Parathyroid adenoma (tissue), 2 donors: Measurements from ENCODE around the gene DPYD.

Source experiments
- H2AFZ ChIP-seq: fragments of 300-600 bp; sonication (generic); one replicate; pipeline ENCODE4 v1.7.0; 2017; ENCODE audit warnings: antibody characterized with exemption, mild to moderate bottlenecking
- H3K27ac ChIP-seq: fragments of 300-600 bp; sonication (generic); one replicate; pipeline ENCODE4 v1.7.0; 2017
- H3K27me3 ChIP-seq: fragments of 300-600 bp; sonication (generic); one replicate; pipeline ENCODE4 v1.7.0; 2017; ENCODE audit warnings: low read length; ENCODE audit not compliant: control insufficient read depth, insufficient read depth
- H3K36me3 ChIP-seq: fragments of 300-600 bp; sonication (generic); one replicate; pipeline ENCODE4 v1.7.0; 2017; ENCODE audit warnings: low read length; ENCODE audit not compliant: control insufficient read depth, insufficient read depth
- H3K4me1 ChIP-seq: fragments of 300-600 bp; sonication (generic); one replicate; pipeline ENCODE4 v1.7.0; 2017; ENCODE audit warnings: control low read depth
- H3K4me2 ChIP-seq: fragments of 300-600 bp; sonication (generic); one replicate; pipeline ENCODE4 v1.7.0; 2017; ENCODE audit warnings: low read length
- H3K4me3 ChIP-seq: fragments of 300-600 bp; sonication (generic); one replicate; pipeline ENCODE4 v1.7.0; 2017; ENCODE audit warnings: low read depth, low read length
- H3K79me2 ChIP-seq: fragments of 300-600 bp; sonication (generic); one replicate; pipeline ENCODE4 v1.7.0; 2017; ENCODE audit warnings: control low read depth
- H3K9ac ChIP-seq: fragments of 300-600 bp; sonication (generic); one replicate; pipeline ENCODE4 v1.7.0; 2017; ENCODE audit warnings: mild to moderate bottlenecking
- H3K9me3 ChIP-seq: fragments of 300-600 bp; sonication (generic); one replicate; pipeline ENCODE4 v1.7.0; 2017; ENCODE audit warnings: low read length; ENCODE audit not compliant: control insufficient read depth
- TF ChIP-seq, protein P1 (sequence below): fragments of 300-600 bp; sonication (generic); IDR thresholded peaks from one replicate; pipeline ENCODE4 v1.7.0; 2017; ENCODE audit warnings: antibody characterized with exemption, mild to moderate bottlenecking
- donor health status: primary hyperparathyroidism.

The DPYD gene

DNA sequence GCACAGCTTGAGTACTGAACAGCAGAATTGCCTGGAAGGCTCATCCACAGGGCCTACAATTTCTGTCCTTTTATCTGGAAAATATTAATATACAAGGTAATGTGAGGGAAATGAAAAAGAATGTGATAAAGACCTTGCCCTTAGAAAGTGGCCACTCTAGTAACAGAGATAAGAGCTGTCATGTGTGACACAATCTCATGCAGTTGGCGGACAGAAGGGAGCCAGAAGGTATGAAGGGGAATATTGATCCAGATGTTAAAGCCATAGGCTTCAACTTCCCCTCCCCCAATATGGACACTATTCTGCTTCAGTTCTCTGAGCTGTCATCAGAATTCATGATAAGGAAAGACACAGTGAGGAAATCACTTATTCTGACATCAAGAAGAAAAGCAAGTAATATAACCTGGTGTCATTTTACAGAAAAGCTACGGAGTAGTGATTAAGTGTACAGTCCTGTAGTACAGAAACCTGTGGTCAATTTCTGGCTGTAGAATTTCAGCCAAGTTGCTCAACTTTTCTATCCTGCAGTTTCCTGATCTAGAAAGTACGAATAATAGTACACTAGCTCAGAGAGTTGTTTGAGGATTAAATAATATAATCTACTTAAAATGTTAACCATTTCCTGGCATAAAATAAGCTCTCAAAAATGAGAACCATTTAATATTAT is 572.1 kb downstream of the DPYD start:
- Histone ChIP-seq H3K9me3 (no peaks in the 10 kb centered on the region), H3K4me1 (no peaks in the 10 kb centered on the region), H3K27ac (no peak overlapping the region), H3K27me3 (no peaks in the 10 kb centered on the region), H3K36me3 (no peaks in the 10 kb centered on the region), H2AFZ (no peak overlapping the region), H3K9ac (no peak overlapping the region), H3K4me3 (no peak overlapping the region), H3K4me2 (no peak overlapping the region), H3K79me2 (no peaks in the 10 kb centered on the region)
- TF ChIP-seq, protein P1, sequence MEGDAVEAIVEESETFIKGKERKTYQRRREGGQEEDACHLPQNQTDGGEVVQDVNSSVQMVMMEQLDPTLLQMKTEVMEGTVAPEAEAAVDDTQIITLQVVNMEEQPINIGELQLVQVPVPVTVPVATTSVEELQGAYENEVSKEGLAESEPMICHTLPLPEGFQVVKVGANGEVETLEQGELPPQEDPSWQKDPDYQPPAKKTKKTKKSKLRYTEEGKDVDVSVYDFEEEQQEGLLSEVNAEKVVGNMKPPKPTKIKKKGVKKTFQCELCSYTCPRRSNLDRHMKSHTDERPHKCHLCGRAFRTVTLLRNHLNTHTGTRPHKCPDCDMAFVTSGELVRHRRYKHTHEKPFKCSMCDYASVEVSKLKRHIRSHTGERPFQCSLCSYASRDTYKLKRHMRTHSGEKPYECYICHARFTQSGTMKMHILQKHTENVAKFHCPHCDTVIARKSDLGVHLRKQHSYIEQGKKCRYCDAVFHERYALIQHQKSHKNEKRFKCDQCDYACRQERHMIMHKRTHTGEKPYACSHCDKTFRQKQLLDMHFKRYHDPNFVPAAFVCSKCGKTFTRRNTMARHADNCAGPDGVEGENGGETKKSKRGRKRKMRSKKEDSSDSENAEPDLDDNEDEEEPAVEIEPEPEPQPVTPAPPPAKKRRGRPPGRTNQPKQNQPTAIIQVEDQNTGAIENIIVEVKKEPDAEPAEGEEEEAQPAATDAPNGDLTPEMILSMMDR = no peak

DNA sequence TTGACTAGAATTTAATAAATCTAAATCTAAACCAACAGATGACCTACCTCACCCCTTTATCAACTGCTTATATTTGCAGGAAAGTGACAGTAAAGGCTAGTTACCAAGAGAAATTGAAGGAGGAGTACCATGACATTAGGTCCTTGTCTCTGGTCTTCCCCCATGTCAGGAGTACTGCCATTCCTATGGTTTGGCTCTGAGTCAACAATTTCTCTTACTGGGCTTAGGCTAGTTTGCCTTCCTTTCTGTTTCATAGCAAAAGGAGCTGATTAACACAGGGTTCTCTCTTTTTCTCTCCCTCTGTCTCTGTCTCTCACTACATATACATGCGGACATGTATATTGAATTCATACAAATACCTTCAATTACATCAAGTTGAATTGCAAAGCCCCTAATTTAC is 579.9 kb downstream of the DPYD start:
- Histone ChIP-seq H3K4me3 (no peak overlapping the region), H3K4me2 (no peak overlapping the region), H3K36me3 (no peaks in the 10 kb centered on the region), H3K4me1 (no peaks in the 10 kb centered on the region), H3K9me3 (no peaks in the 10 kb centered on the region), H2AFZ (no peak overlapping the region), H3K27ac (no peak overlapping the region), H3K9ac (no peak overlapping the region), H3K79me2 (no peaks in the 10 kb centered on the region), H3K27me3 (no peaks in the 10 kb centered on the region)
- TF ChIP-seq, protein P1 = no peak

DNA sequence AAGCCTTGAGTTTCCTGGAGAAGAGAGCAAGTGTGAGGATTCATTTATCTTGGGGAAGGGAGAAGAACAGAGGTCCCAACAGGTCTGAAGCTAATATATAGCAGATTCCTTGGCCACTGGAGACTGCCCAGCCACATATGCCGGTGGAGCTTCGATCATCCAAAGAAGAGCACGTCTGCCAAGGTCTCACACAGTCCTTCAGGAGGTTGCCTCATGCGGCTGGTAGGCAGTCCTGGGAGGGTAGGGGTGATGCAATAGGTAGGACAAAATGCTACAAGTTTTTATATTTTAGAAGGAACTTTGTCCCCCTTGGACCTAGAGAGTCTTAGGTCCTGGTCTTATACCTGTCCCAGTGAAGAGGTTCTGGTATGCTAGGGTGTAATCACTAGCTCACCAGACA is 582.5 kb downstream of the DPYD start:
- no peak overlapping the region for H3K4me3 ChIP-seq
- no peaks in the 10 kb centered on the region for H3K27me3 ChIP-seq

DNA sequence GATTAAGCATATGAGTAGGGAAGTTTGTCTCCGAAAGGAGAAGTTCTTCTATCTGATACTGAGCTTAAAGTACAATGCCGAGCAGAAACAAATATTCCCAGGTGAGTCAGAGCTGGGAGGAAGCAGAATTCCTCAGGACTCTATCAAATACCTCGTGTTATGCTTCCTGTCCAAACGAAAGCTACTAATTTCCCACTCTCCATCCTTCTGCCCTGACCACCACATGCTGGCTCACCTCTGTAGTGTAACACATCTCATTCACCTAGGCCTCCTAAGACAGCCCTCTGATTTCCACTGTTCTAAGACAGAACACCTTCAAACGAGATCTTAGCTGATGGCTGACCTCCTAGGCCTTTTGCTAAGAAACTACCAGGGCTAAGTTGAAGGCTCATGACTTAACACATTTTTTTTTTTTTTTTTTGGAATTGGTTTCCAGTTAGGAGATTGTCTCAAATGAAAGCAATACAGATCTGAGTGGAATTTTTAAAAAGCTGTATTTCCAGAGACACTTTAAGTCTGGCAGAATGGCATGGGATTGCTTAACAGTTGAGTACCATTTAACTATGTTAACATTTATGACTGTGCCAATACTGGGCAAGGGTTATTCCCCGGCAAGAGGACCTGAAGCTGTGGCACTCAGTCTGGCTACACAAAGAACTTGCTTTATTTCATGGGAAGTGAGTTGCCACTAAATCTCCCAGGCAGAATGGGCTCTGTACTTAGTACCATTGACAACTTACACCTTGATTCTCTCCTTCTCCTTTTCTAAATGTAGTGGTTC is 583.4 kb downstream of the DPYD start:
- Histone ChIP-seq H3K4me3 (no peak overlapping the region), H3K4me2 (no peak overlapping the region), H3K27me3 (no peaks in the 10 kb centered on the region), H3K9ac (no peak overlapping the region), H3K9me3 (no peaks in the 10 kb centered on the region), H3K79me2 (no peaks in the 10 kb centered on the region), H3K36me3 (no peaks in the 10 kb centered on the region), H2AFZ (no peak overlapping the region), H3K4me1 (no peaks in the 10 kb centered on the region), H3K27ac (no peak overlapping the region)
- TF ChIP-seq, protein P1 = no peak

More for the DNA sequence above, 582.5 kb downstream of the DPYD start:
- Histone ChIP-seq H2AFZ (no peak overlapping the region), H3K27ac (no peak overlapping the region), H3K9me3 (no peaks in the 10 kb centered on the region), H3K9ac (no peak overlapping the region), H3K4me1 (no peaks in the 10 kb centered on the region), H3K79me2 (no peaks in the 10 kb centered on the region), H3K36me3 (no peaks in the 10 kb centered on the region), H3K4me2 (no peak overlapping the region)
- TF ChIP-seq, protein P1 = no peak
